ENCODE results near the gene SAMD1.

DNA sequence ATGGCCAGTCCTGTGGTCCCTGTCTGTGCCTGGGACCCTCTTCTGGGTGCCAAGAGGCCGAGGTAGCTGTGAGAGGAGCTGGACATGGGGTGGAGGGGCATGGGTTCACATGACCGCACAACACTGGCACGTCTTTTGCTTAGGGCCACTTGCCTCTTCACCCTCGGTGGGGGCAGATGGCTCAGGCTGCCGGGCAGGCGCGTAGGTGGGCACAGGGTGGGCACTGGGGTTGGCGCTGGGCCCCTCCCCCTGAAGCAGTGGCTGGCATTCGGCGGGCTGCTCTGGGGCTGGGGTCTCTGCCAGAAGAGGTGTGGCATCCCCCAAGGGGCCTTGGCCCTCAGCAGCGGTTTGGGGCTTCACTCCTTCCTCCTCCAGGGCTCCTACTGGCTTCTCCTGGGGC lies 37.1 kb downstream of the SAMD1 start:
- TF ChIP-seq, protein P1, sequence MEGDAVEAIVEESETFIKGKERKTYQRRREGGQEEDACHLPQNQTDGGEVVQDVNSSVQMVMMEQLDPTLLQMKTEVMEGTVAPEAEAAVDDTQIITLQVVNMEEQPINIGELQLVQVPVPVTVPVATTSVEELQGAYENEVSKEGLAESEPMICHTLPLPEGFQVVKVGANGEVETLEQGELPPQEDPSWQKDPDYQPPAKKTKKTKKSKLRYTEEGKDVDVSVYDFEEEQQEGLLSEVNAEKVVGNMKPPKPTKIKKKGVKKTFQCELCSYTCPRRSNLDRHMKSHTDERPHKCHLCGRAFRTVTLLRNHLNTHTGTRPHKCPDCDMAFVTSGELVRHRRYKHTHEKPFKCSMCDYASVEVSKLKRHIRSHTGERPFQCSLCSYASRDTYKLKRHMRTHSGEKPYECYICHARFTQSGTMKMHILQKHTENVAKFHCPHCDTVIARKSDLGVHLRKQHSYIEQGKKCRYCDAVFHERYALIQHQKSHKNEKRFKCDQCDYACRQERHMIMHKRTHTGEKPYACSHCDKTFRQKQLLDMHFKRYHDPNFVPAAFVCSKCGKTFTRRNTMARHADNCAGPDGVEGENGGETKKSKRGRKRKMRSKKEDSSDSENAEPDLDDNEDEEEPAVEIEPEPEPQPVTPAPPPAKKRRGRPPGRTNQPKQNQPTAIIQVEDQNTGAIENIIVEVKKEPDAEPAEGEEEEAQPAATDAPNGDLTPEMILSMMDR (IDR thresholded peaks at IDR 0.05): no peak
- TF ChIP-seq, protein P2, sequence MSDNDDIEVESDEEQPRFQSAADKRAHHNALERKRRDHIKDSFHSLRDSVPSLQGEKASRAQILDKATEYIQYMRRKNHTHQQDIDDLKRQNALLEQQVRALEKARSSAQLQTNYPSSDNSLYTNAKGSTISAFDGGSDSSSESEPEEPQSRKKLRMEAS (IDR thresholded peaks at IDR 0.05): no peak
- TF ChIP-seq, protein P3, sequence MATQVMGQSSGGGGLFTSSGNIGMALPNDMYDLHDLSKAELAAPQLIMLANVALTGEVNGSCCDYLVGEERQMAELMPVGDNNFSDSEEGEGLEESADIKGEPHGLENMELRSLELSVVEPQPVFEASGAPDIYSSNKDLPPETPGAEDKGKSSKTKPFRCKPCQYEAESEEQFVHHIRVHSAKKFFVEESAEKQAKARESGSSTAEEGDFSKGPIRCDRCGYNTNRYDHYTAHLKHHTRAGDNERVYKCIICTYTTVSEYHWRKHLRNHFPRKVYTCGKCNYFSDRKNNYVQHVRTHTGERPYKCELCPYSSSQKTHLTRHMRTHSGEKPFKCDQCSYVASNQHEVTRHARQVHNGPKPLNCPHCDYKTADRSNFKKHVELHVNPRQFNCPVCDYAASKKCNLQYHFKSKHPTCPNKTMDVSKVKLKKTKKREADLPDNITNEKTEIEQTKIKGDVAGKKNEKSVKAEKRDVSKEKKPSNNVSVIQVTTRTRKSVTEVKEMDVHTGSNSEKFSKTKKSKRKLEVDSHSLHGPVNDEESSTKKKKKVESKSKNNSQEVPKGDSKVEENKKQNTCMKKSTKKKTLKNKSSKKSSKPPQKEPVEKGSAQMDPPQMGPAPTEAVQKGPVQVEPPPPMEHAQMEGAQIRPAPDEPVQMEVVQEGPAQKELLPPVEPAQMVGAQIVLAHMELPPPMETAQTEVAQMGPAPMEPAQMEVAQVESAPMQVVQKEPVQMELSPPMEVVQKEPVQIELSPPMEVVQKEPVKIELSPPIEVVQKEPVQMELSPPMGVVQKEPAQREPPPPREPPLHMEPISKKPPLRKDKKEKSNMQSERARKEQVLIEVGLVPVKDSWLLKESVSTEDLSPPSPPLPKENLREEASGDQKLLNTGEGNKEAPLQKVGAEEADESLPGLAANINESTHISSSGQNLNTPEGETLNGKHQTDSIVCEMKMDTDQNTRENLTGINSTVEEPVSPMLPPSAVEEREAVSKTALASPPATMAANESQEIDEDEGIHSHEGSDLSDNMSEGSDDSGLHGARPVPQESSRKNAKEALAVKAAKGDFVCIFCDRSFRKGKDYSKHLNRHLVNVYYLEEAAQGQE (IDR thresholded peaks at IDR 0.05): no peak
- TF ChIP-seq POLR2A (IDR thresholded peaks at IDR 0.05; ENCODE audit: low read length): no peak
- TF ChIP-seq, protein P4, sequence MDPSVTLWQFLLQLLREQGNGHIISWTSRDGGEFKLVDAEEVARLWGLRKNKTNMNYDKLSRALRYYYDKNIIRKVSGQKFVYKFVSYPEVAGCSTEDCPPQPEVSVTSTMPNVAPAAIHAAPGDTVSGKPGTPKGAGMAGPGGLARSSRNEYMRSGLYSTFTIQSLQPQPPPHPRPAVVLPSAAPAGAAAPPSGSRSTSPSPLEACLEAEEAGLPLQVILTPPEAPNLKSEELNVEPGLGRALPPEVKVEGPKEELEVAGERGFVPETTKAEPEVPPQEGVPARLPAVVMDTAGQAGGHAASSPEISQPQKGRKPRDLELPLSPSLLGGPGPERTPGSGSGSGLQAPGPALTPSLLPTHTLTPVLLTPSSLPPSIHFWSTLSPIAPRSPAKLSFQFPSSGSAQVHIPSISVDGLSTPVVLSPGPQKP (IDR thresholded peaks at IDR 0.05; ENCODE audit: low read depth, low read length): no peak
- TF ChIP-seq PHF8 (IDR thresholded peaks at IDR 0.05; ENCODE audit: borderline replicate concordance, low read depth): no peak
- TF ChIP-seq MAZ (IDR thresholded peaks at IDR 0.05; ENCODE audit: borderline replicate concordance, low read depth, low read length): no peak
- TF ChIP-seq EP300 (IDR thresholded peaks at IDR 0.05): no peak
- no peak for TF ChIP-seq GATA3 (IDR thresholded peaks at IDR 0.05; ENCODE audit: borderline replicate concordance)
- TF ChIP-seq ESRRA (IDR thresholded peaks at IDR 0.05; ENCODE audit: borderline replicate concordance, low read length): no peak
